HepG2 (cell line): ENCODE data around the gene WDFY1. TPM values are rescaled to one million over a fixed set of nuclear protein-coding genes. Genes with fewer than 3 reads are reported as not detected.

Experiments used
- HDAC1 ChIP-seq: sonication (generic); formaldehyde crosslinking; IDR thresholded peaks from 2 replicates; pipeline ENCODE4 v1.5.1; 2020; ENCODE audit warnings: mild to moderate bottlenecking, missing genetic modification reagents
- HES4 ChIP-seq: sonication (generic); formaldehyde crosslinking; IDR thresholded peaks from 2 replicates; pipeline ENCODE4 v1.9.0; 2021; ENCODE audit warnings: mild to moderate bottlenecking, missing genetic modification reagents, borderline replicate concordance
- HIVEP1 ChIP-seq: sonication (generic); formaldehyde crosslinking; IDR thresholded peaks from 2 replicates; pipeline ENCODE4 v1.4.0; 2020; ENCODE audit warnings: mild to moderate bottlenecking, missing genetic modification reagents
- PCBP1 ChIP-seq: fragments of 200-400 bp; formaldehyde crosslinking; IDR thresholded peaks from 2 replicates; pipeline ENCODE4 v1.6.1; 2017; ENCODE audit warnings: mild to moderate bottlenecking, low read depth, low read length, borderline replicate concordance
- POLR2G ChIP-seq: fragments of 200-400 bp; formaldehyde crosslinking; IDR thresholded peaks from 2 replicates; pipeline ENCODE4 v1.6.1; 2018; ENCODE audit warnings: mild to moderate bottlenecking, low read depth, low read length, moderate library complexity
- RXRB ChIP-seq: IDR thresholded peaks from 2 replicates; pipeline ENCODE4 v1.6.1; 2016; ENCODE audit warnings: borderline replicate concordance, missing genetic modification reagents, missing compliant biosample characterization
- SALL1 ChIP-seq: sonication (generic); formaldehyde crosslinking; IDR thresholded peaks from 2 replicates; pipeline ENCODE4 v1.8.0; 2022; ENCODE audit warnings: mild to moderate bottlenecking, missing genetic modification reagents
- ZFP82 ChIP-seq: sonication (generic); formaldehyde crosslinking; IDR thresholded peaks from 2 replicates; pipeline ENCODE4 v1.5.1; 2020; ENCODE audit warnings: mild to moderate bottlenecking, missing genetic modification reagents, borderline replicate concordance
- ZNF10 ChIP-seq: sonication (generic); formaldehyde crosslinking; IDR thresholded peaks from 2 replicates; pipeline ENCODE4 v1.4.0; 2020; ENCODE audit warnings: mild to moderate bottlenecking, low read depth, missing genetic modification reagents, borderline replicate concordance
- ZNF24 ChIP-seq: fragments of 450-650 bp; IDR thresholded peaks from 2 replicates; pipeline ENCODE4 v1.6.1; 2017; ENCODE audit warnings: antibody characterized with exemption, mild to moderate bottlenecking
- ZNF263 ChIP-seq: sonication (generic); formaldehyde crosslinking; IDR thresholded peaks from 2 replicates; pipeline ENCODE4 v1.4.0; 2020; ENCODE audit warnings: missing genetic modification reagents
- ZNF350 ChIP-seq: sonication (generic); formaldehyde crosslinking; IDR thresholded peaks from 2 replicates; pipeline ENCODE4 v1.4.0; 2020; ENCODE audit warnings: mild to moderate bottlenecking, low read depth, missing genetic modification reagents, borderline replicate concordance
- ZNF451 ChIP-seq: sonication (generic); formaldehyde crosslinking; IDR thresholded peaks from 2 replicates; pipeline ENCODE4 v1.5.0; 2020; ENCODE audit warnings: mild to moderate bottlenecking, missing genetic modification reagents
- polyA plus RNA-seq, 8 experiments: library from polyadenylated mRNA; depleted of rRNA in 3 of 8; stranded (reverse) in 7 of 8; unstranded in 1 of 8; fragments of >200 nt; fragmentation: Illumina TruSeq in 4 of 8; extraction: Trizol in 4 of 8; gene quantifications; 2 replicates each; pipeline versions ENCODE4 v1.2.1 to v1.2.3, GENCODE V29; 2011 to 2016; ENCODE audit warnings: low read depth in 4 of 8, missing spikeins in 1 of 8, mixed read lengths in 1 of 8; ENCODE audit not compliant: insufficient read depth in 1 of 8
- total RNA-seq, 5 experiments: library from RNA; depleted of rRNA; stranded (reverse); fragments of >200 nt; fragmentation: Illumina TruSeq; extraction: Trizol; gene quantifications; 2 replicates each; pipeline ENCODE4 v1.2.3, GENCODE V29; 2016; ENCODE audit warnings: low read depth in 1 of 5
- TF ChIP-seq, protein P1 (sequence below): sonication (generic); formaldehyde crosslinking; conservative IDR thresholded peaks from 2 replicates; pipeline ENCODE4 v1.8.0; 2022; ENCODE audit warnings: mild to moderate bottlenecking, moderate library complexity, missing genetic modification reagents
- TF ChIP-seq, protein P2 (sequence below): IDR thresholded peaks from 2 replicates; pipeline ENCODE4 v1.6.1; 2016; ENCODE audit warnings: missing compliant biosample characterization, missing genetic modification reagents, borderline replicate concordance
- TF ChIP-seq, protein P3 (sequence below): sonication (generic); formaldehyde crosslinking; IDR thresholded peaks from 2 replicates; pipeline ENCODE4 v1.4.0; 2020; ENCODE audit warnings: missing genetic modification reagents
- TF ChIP-seq, protein P4 (sequence below): sonication (generic); formaldehyde crosslinking; conservative IDR thresholded peaks from 2 replicates; pipeline ENCODE4 v1.4.0; 2020; ENCODE audit warnings: missing genetic modification reagents

Gene WDFY1
- total and polyA plus RNA-seq, 2 of the 13 experiments (the other 11 are each of a cell fraction or from before 2014, with no cell fraction given) = 77.0 to 78.4 TPM

DNA sequence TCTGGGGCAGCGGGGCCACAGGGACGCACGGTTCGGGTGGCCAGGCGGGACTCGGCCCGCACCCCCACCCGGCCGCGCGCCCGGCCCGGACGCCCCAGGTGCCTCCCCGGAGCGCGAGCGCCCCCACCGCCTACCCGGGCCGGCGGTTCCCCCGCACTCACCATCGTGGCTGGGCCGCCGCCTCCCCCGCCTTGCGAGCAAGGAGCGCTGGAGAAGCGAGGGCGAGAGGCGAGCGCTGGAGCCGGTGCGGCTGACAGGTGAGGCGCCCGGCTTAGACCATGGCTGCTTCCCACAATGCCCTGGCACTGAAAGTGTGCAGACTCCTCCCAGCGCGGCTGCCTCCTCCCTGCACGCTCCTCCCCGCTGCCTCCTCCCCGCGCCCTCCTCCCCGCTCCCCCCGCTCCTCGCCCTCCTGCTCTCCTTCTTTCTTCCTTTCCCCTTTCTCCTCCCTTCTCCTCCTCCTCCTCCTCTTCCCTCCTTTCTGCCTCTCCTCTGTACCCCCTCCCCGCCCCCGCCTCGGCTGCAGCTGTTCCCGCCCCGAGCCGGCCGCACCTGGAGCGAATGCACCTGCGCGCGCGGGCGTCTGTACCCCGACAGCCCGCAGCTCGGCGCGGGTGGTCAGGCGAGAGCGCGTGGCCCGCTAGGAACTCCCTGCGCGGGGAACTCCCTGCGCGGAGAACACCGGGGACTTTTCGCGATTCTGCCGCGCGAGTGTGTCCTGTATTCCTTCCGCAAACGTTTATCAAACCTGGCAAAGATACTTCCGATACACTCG lies 107.7 kb downstream of the WDFY1 start, which contains the start of gene AP1S3 (continued):
- TF ChIP-seq HES4 (CRISPR knock-in tag) = peak; percentile 48; the same call in 1 of the 2 replicates
- TF ChIP-seq, protein P1, sequence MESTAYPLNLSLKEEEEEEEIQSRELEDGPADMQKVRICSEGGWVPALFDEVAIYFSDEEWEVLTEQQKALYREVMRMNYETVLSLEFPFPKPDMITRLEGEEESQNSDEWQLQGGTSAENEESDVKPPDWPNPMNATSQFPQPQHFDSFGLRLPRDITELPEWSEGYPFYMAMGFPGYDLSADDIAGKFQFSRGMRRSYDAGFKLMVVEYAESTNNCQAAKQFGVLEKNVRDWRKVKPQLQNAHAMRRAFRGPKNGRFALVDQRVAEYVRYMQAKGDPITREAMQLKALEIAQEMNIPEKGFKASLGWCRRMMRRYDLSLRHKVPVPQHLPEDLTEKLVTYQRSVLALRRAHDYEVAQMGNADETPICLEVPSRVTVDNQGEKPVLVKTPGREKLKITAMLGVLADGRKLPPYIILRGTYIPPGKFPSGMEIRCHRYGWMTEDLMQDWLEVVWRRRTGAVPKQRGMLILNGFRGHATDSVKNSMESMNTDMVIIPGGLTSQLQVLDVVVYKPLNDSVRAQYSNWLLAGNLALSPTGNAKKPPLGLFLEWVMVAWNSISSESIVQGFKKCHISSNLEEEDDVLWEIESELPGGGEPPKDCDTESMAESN (CRISPR knock-in tag) = peak; percentile 70
- no peak for TF ChIP-seq ZFP82 (CRISPR knock-in tag)
- TF ChIP-seq, protein P2, sequence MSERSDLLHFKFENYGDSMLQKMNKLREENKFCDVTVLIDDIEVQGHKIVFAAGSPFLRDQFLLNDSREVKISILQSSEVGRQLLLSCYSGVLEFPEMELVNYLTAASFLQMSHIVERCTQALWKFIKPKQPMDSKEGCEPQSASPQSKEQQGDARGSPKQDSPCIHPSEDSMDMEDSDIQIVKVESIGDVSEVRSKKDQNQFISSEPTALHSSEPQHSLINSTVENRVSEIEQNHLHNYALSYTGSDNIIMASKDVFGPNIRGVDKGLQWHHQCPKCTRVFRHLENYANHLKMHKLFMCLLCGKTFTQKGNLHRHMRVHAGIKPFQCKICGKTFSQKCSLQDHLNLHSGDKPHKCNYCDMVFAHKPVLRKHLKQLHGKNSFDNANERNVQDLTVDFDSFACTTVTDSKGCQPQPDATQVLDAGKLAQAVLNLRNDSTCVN (CRISPR knock-in tag) = 0 out of 2 replicates have a peak, but pooled peaks have one; percentile 16
- TF ChIP-seq ZNF350 (CRISPR knock-in tag) = no peak
- TF ChIP-seq HDAC1 = peak; percentile 44; the same call in 1 of the 2 replicates
- TF ChIP-seq ZNF24 = 0 out of 2 replicates have a peak, but pooled peaks have one; percentile 66
- TF ChIP-seq ZNF451 = peak; percentile 61; the same call in 1 of the 2 replicates
- peak; percentile 100 for TF ChIP-seq ZNF263 (CRISPR knock-in tag)
- TF ChIP-seq SALL1 (CRISPR knock-in tag) = peak; percentile 45
- TF ChIP-seq PCBP1 = 0 out of 2 replicates have a peak, but pooled peaks have one; percentile 82
- 0 out of 2 replicates have a peak, but pooled peaks have one; percentile 20 for TF ChIP-seq HIVEP1
- 0 out of 2 replicates have a peak, but pooled peaks have one; percentile 11 for TF ChIP-seq RXRB (CRISPR knock-in tag)
- TF ChIP-seq POLR2G = peak; percentile 68
- TF ChIP-seq, protein P3, sequence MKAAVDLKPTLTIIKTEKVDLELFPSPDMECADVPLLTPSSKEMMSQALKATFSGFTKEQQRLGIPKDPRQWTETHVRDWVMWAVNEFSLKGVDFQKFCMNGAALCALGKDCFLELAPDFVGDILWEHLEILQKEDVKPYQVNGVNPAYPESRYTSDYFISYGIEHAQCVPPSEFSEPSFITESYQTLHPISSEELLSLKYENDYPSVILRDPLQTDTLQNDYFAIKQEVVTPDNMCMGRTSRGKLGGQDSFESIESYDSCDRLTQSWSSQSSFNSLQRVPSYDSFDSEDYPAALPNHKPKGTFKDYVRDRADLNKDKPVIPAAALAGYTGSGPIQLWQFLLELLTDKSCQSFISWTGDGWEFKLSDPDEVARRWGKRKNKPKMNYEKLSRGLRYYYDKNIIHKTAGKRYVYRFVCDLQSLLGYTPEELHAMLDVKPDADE = no peak
- no peak for TF ChIP-seq ZNF10 (CRISPR knock-in tag)
- TF ChIP-seq, protein P4, sequence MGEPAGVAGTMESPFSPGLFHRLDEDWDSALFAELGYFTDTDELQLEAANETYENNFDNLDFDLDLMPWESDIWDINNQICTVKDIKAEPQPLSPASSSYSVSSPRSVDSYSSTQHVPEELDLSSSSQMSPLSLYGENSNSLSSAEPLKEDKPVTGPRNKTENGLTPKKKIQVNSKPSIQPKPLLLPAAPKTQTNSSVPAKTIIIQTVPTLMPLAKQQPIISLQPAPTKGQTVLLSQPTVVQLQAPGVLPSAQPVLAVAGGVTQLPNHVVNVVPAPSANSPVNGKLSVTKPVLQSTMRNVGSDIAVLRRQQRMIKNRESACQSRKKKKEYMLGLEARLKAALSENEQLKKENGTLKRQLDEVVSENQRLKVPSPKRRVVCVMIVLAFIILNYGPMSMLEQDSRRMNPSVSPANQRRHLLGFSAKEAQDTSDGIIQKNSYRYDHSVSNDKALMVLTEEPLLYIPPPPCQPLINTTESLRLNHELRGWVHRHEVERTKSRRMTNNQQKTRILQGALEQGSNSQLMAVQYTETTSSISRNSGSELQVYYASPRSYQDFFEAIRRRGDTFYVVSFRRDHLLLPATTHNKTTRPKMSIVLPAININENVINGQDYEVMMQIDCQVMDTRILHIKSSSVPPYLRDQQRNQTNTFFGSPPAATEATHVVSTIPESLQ (CRISPR knock-in tag) = no peak; the same call in 1 of the 2 replicates
